NCI-H524 treated with DMSO at 0.1 percent for 48 hours (cell line): ENCODE results near the gene PALLD.
"Not testable (repeated sequence)": the region's sequence is repeated elsewhere in the genome, so short reads cannot be mapped to it uniquely, and the experiment has no call there.

Experiments used
- DNase-seq: peaks from one replicate; lab custom pipeline; 2025; lab: John Stamatoyannopoulos, UW

Gene PALLD

DNA sequence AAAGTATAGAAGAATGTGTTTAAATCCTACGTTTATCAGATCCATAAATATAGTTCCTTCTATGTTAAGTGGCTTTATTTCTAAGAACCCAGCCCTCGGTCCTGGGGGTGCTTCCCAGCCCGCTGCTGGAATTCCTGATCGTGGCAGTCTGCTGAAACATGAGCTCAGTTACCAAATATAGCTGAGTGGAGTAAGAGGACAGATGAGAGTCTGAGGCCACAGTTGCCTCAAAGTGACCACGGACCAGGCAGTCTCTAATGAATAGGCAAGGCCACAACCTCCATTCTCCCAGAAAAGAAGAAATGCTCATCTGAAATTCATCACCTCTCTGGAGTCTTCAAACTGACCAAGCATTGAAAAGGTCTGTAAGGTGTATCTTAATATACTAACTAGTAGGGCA, at the start of gene PALLD:
PALLD (plus strand) TSS at position 219 of the 400 bp plus-strand sequence.
- no peak for DNase-seq

GRCh38 chr4:168449063-168449462, 47.8 kb upstream of the PALLD start:
- DNase-seq = not testable (repeated sequence)

- no peak for DNase-seq
Observed at GRCh38 chr4:168449719-168450452, 47.0 kb upstream of the PALLD start.

DNA sequence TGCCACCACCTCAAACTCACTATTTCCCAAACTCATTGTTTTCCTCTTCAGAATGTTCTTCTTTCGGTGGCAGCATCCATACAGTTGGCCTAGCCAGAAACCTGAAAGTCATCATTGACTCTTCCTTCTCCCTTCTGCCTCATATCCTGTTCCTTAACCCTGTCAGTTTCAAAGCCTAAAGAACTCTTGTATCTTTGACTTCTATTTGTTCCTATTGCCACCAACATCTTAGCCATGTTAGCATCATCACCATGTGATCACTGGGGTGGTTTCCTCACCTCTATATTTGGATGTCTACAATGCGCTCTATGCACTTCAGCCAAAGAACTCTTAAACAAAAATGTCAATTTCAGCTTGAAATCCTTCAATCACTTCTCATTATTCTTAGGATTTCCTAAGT, 45.5 kb upstream of the PALLD start:
- DNase-seq = no peak

GRCh38 chr4:168451744-168452390, 45.0 kb upstream of the PALLD start:
- no peak for DNase-seq

- DNase-seq = no peak
Observed at GRCh38 chr4:168453146-168453545, 43.7 kb upstream of the PALLD start.

- not testable (repeated sequence) for DNase-seq
Observed at GRCh38 chr4:168458256-168458655, 38.6 kb upstream of the PALLD start.

- no peak for DNase-seq
Observed at GRCh38 chr4:168461821-168462220, 35.0 kb upstream of the PALLD start.

DNA sequence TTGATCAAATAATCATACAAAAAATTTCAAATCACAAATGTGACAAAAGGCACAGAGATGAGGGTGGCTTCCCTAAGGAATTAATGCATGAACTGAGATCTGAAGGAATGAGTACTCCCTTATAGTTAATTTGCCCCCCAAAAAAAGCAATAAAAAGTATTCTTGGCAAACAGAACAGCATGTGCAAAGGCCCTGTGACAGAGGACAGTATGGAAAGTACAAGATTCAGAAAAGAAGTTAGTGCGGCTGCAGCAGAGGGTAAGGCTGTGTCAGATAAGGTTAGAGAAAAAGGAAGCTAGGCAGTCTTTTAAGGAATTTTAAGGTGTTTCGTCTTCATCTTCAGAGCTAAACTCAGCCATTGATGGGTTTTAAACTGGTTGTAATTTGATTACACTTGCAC, 23.9 kb upstream of the PALLD start:
- no peak for DNase-seq

DNA sequence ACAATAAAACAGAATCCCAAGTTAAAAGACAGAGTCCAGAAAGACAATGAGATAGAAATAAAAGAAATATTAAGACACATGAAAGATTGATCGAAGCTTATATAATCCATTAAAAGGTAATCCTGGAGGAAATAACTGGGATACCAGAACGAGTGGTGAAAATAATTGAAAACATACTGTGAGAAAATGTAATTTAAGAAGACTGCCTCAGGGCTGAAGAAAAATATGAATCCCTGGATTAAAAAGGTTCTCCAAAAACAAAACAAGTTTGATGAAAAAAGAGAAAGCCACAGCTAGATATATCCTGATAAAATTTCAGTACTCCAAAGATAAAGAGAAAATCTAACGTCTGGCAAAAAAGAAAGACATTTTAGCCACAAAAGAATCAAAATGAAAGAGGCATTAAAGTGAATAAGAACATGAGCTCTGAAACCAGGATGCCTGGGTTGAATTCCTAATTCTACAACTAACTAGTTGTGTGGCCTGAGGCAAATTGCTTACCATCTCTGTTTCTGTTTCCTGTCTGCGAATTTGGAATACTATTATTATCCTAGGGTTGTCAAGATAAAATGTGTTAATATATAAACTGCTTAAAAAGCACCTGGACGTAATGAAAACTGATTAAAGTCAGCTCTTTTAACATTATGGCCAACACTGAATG, 22.1 kb upstream of the PALLD start:
- DNase-seq = no peak

DNA sequence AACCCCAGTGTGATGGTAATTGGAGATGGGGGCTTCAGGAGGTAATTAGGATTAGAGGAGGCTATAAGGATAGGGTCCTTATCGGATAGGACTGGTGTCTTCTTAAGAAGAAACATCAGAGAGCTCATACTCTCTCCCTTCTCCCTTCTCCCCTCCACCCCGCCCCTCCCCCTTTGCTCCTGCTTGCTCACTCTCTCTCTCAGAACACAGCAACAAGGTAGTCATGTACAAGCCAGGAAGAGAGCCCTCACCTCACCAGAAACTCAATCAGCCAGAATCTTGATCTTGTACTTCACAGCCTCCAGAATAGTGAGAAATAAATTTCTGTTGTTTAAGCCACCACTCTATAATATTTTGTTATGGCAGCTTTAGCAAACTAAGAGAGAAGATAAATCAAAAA, 21.1 kb upstream of the PALLD start:
- no peak for DNase-seq

DNA sequence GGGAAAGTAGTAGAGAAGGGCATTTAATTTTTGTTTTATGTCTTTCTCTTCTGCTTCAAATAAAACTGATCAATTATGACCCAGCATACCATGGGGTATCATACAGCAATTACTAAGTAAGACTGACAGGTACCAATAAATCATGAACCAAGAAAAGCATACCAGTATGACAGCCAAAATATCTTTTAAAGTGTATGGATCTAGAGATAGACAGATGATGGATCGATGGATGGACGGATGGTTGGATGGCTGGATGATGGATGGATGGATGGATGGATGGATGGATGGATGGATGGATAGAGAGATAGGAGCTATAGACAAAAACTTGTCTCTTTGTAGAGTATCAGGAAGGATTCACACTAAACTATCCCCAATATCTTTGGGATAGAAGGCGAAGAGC, 18.0 kb upstream of the PALLD start:
- no peak for DNase-seq

DNA sequence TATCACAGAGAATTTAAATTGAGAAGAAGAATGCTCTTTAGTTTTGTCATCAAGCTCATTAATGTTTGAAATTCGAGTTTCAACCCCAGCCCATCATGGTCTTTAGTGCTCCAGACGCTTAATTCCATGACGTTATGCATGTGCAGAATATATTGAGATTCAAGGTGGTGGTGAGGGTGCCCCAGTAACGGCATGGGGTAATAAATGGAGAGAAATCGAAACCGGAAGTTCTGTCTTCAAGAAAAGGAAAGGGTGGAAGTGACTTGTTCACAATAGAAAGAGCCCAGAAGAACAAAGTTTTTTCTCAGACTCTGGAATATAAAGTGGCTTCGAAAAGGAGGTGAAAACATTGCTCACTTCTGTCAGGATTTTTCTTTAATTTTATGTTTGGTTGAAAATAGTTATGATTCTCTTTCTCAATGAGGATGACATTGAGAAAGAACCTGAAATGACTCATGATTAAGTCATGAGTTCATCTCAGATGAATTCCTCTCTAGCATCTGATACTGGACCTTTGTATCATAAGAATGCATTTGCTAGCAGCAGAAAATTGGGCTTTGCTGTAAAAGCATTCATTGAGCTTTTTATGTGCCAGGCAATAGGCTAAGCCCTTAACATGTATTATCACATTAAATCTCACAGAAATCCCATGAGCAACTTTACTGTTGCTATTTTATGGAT, 15.8 kb upstream of the PALLD start:
- no peak for DNase-seq

DNA sequence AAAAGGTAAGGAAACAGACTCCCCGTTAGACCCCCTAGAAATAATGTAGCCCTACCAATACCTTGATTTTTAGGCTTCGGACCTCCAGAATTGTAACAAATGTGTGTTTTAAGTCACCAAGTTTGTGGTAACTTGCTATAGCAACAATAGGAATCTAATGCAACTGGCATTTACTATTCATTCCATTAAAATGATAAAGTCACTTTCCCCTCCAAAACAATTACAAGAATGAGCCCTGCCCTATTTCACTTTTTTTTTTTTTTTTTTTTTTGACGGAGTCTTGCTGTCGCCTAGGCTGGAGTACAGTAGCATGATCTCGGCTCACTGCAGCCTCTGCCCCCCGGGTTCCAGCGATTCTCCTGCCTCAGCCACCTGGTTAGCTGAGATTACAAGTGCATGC, 13.0 kb upstream of the PALLD start:
- DNase-seq = no peak

GRCh38 chr4:168484626-168485025, 12.2 kb upstream of the PALLD start:
- no peak for DNase-seq

DNA sequence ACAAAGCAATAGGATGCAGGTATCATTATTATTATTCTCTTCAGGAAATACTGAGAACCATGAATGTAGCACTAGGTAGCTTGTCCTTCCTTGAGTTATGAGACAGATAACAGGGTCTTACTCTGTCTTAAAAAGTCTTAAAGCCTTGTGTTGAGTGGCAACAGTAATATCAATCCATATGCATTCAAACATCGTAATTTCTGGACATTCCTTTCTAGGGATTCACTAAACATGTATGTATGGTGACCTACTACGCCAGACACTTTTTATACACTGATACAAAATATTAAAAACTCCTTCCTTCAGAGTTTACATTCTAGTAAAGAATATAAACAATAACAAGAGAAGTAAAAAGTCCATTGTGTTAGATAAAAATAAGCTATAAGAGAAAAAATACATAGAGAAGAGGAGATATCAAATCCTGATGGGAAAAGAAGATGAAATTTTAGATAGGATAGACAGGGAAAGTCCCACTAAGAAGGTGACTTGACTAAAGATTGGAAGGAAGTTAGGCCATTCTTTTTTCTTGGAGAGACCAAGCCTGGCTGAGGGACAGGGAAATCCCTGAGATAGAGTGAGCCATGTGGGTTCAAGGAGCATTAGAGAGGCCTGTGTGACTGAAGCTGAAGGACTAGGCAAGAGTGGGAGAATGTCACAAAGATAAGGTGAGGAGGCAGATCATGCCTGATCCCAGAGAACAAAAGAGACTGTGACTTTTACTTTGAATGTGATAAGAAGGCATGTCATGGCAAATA, 11.5 kb upstream of the PALLD start:
- no peak for DNase-seq

DNA sequence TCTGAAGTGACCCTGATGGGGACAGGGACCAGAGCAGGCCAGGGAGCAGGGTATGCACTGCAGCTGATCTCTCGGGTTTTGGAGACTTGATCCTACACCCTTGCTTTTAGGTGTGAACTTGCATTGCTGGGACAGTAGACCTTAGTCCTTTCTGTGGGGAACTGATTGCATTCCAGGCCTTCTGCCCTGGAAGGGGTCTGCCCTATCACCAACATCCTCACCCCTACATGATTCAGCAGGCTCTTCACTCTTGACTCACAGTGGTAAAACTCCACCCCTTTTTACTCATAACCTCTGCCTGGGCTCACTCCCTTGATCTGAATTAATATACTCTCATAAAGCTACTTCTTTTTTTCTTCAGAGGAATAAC, 10.0 kb upstream of the PALLD start:
- no peak for DNase-seq

GRCh38 chr4:168487282-168488035, 9.4 kb upstream of the PALLD start:
- no peak for DNase-seq

GRCh38 chr4:168488869-168489274, 8.0 kb upstream of the PALLD start:
- DNase-seq = no peak

- no peak for DNase-seq
Observed at GRCh38 chr4:168489616-168490015, 7.2 kb upstream of the PALLD start.

- no peak for DNase-seq
Observed at GRCh38 chr4:168490711-168491110, 6.1 kb upstream of the PALLD start.
